ENCODE measurements around the gene ACY1.

The ACY1 gene

DNA sequence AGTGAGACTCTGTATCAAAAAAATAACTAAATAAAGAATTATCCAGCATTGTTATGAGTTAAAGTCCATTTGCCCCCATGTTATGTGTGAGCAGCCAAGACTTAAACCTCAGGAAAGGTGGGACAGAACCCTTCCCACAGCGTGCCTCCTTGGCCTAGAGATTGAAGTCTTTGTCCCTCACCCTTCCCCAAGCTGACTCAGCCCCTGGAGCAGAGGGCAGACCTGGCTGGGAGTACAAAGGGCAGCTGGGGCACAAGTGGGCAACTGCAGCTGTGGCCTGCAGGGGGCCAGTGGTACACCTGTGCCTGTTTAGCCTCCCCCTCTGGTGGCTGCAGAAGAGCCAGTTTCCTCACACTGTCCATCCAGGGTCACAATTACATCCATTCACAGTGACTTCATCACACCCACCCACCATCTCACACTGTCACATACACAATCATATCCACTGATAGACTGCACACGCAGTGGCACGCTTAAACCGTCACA is 940 bp upstream of the ACY1 start:
- in situ Hi-C loops (cut with HindIII; ENCODE audit: low sequenced_read_pairs), result no loop called here
- DNase-seq (ENCODE audit: low read depth), result no peak
- TF ChIP-seq, protein P1, sequence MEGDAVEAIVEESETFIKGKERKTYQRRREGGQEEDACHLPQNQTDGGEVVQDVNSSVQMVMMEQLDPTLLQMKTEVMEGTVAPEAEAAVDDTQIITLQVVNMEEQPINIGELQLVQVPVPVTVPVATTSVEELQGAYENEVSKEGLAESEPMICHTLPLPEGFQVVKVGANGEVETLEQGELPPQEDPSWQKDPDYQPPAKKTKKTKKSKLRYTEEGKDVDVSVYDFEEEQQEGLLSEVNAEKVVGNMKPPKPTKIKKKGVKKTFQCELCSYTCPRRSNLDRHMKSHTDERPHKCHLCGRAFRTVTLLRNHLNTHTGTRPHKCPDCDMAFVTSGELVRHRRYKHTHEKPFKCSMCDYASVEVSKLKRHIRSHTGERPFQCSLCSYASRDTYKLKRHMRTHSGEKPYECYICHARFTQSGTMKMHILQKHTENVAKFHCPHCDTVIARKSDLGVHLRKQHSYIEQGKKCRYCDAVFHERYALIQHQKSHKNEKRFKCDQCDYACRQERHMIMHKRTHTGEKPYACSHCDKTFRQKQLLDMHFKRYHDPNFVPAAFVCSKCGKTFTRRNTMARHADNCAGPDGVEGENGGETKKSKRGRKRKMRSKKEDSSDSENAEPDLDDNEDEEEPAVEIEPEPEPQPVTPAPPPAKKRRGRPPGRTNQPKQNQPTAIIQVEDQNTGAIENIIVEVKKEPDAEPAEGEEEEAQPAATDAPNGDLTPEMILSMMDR (IDR thresholded peaks at IDR 0.05; ENCODE audit: low read depth, low read length, missing control alignments), result peak; percentile 54
- peak overlapping the region; percentile 60 for H3K4me3 ChIP-seq (ENCODE audit: low read depth, low read length)

DNA sequence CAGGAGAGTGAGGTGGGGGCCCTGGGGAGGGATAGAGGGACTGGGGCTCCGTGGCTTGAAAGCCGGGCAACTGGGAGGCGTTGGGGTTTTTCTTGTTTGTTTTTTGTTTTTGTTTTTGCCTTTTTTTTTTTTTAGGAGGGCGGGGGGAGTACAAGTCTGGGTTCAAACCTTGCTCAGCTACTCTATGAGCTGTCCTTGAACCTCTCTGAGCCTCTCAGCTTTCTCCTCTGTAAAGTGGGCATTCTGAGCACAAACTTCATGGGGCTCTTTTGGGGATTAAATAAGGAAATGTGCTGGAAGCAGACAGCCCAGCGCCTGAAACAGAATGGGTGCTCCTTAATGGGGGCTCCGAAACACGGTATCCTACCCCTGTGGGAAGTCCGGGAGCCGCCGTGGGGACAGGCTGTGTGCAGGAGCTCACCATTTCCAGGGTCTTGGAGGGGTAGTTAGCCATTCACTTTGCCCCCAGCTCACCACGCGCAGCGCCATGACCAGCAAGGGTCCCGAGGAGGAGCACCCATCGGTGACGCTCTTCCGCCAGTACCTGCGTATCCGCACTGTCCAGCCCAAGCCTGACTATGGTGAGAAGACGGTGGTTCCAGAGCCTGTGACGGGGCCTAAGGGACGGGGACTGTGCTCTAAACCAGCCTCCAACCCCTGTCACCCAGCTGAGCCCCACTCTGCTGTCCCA is 388 bp downstream of the ACY1 start:
- TF ChIP-seq, protein P1 (IDR thresholded peaks at IDR 0.05; ENCODE audit: low read depth, low read length, missing control alignments), result no peak
- in situ Hi-C loops (cut with HindIII; ENCODE audit: low sequenced_read_pairs), result no loop called here

DNA sequence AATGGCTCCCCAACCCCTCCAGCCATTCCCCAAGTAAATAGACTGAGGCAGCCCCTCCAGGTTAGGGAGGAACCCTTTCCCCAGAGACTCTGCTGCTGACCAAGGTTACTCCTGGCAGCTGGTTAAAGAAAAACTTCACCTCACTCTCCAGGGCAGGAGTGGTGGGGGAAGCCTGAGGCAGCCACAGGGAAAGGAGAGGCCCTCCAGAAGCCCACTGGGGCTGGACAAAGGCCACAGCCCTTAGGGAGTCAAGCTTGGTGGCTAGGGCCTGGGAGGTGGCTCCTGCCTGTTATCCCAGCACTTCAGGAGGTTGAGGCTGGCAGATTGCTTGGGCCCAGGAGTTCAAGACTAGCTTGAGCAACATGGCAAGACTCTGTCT is 923 bp downstream of the ACY1 start:
- DNase-seq (ENCODE audit: low read depth), result no peak
- TF ChIP-seq, protein P1 (IDR thresholded peaks at IDR 0.05; ENCODE audit: low read depth, low read length, missing control alignments), result no peak
- no peak overlapping the region for H3K4me3 ChIP-seq (ENCODE audit: low read depth, low read length)
- in situ Hi-C loops (cut with HindIII; ENCODE audit: low sequenced_read_pairs), result no loop called here

More for the DNA sequence above, 388 bp downstream of the ACY1 start:
- no peak for DNase-seq (ENCODE audit: low read depth)
- peak overlapping the region; percentile 60 for H3K4me3 ChIP-seq (ENCODE audit: low read depth, low read length)

DNA sequence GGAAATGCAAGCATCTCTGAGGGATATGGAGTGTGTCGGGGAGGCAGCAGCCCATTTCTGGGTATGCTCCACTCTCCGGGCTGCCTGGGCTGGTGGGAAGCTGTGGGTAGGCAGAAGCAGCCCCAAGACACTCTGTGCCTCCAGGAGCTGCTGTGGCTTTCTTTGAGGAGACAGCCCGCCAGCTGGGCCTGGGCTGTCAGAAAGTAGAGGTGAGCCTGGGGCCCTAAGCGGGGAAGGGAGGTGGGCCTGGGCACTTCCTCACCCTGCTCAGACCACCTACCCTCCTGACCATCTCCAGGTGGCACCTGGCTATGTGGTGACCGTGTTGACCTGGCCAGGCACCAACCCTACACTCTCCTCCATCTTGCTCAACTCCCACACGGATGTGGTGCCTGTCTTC is 1.7 kb downstream of the ACY1 start:
- no peak overlapping the region for H3K4me3 ChIP-seq (ENCODE audit: low read depth, low read length)
- DNase-seq (ENCODE audit: low read depth), result no peak
- in situ Hi-C loops (cut with HindIII; ENCODE audit: low sequenced_read_pairs), result no loop called here
- TF ChIP-seq, protein P1 (IDR thresholded peaks at IDR 0.05; ENCODE audit: low read depth, low read length, missing control alignments), result no peak

DNA sequence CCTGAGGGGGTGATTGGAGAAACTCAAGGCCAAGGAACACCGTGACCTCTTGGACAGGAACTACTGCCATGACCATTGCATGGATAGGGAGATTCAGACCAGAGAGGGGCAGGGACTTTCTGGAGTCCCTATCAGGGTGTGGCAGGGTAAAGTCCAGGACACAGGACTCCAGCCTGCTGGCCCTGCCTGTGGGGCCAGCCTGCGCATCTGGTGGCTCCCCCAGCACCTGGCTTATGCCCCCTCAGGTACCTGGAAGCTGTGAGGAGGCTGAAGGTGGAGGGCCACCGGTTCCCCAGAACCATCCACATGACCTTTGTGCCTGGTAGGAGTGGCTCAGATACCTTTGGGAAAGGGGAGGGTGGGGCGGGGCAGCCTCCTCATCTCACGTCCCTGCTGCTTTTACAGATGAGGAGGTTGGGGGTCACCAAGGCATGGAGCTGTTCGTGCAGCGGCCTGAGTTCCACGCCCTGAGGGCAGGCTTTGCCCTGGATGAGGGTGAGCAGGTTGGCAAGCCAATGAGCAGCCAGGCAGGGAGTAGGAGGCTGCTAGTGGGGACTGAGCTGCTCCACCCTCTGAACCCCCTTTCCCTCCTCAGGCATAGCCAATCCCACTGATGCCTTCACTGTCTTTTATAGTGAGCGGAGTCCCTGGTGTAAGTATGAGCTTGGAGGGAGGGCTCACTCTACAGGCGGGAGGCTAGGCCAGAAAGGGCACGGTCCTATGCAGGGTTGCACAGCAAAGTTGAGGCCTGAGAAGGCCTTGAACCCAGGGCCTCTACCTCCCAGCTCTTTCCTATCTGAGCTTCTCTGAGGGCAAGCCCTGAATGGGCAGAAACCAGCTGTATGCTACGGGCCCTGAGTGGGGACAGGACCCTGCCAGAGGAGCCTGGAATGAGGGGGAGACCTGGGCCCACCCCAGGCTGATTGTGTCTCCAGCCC is 2.9 kb downstream of the ACY1 start:
- H3K4me3 ChIP-seq (ENCODE audit: low read depth, low read length), result no peak overlapping the region
- no peak for DNase-seq (ENCODE audit: low read depth)
- TF ChIP-seq, protein P1 (IDR thresholded peaks at IDR 0.05; ENCODE audit: low read depth, low read length, missing control alignments), result no peak
- in situ Hi-C loops (cut with HindIII; ENCODE audit: low sequenced_read_pairs), result no loop called here

DNA sequence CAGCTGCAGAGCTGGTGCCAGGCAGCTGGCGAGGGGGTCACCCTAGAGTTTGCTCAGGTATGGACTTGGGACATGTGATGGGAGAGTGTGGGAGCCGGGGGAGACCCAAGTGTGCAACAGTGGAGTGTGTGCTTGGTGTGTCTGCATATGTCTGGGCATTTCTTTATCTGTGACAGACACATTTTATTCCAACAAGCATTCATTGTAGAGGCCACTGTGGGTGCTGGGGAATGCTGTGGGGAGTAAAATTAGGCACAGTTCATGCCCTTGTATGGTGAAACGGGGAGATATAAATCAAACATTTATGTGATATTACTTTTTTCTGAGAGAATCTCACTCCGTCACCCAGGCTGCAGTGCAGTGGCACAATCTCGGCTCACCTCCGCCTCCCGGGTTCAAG is 4.2 kb downstream of the ACY1 start:
- in situ Hi-C loops (cut with HindIII; ENCODE audit: low sequenced_read_pairs), result no loop called here
- no peak for DNase-seq (ENCODE audit: low read depth)
- TF ChIP-seq, protein P1 (IDR thresholded peaks at IDR 0.05; ENCODE audit: low read depth, low read length, missing control alignments), result no peak

More for the DNA sequence above, 4.2 kb downstream of the ACY1 start:
- H3K4me3 ChIP-seq (ENCODE audit: low read depth, low read length), result no peak overlapping the region
